Measurements from ENCODE around the gene PIM1.

Gene PIM1

DNA sequence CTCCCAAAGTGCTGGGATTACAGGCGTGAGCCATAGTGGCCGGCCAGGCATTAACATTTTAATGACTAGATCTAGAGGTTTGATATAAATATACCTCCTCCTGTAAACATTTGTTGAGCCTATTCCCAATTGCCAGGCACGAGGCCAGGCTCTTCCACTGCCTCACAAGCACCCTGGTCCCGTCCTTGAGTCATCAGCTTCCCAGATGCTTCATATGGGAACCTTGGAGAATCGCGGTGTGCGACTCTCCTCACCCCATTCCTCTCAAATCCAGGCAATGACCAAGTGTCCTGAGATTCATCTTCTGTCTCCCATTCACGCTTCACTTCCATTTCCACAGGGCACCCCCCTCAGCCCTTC is 35.9 kb upstream of the PIM1 start:
- Histone ChIP-seq H3K4me3 (replicated peaks; ENCODE audit: insufficient read depth, low read length) (no peak overlapping the region), H3K27ac (replicated peaks) (no peak overlapping the region), H3K27me3 (ENCODE audit: insufficient read depth, poor library complexity, severe bottlenecking) (no peaks in the 10 kb centered on the region)
- no peak for DNase-seq (ENCODE audit: low read depth in 1 of 2, low spot score in 1 of 2)
- TF ChIP-seq, protein P1, sequence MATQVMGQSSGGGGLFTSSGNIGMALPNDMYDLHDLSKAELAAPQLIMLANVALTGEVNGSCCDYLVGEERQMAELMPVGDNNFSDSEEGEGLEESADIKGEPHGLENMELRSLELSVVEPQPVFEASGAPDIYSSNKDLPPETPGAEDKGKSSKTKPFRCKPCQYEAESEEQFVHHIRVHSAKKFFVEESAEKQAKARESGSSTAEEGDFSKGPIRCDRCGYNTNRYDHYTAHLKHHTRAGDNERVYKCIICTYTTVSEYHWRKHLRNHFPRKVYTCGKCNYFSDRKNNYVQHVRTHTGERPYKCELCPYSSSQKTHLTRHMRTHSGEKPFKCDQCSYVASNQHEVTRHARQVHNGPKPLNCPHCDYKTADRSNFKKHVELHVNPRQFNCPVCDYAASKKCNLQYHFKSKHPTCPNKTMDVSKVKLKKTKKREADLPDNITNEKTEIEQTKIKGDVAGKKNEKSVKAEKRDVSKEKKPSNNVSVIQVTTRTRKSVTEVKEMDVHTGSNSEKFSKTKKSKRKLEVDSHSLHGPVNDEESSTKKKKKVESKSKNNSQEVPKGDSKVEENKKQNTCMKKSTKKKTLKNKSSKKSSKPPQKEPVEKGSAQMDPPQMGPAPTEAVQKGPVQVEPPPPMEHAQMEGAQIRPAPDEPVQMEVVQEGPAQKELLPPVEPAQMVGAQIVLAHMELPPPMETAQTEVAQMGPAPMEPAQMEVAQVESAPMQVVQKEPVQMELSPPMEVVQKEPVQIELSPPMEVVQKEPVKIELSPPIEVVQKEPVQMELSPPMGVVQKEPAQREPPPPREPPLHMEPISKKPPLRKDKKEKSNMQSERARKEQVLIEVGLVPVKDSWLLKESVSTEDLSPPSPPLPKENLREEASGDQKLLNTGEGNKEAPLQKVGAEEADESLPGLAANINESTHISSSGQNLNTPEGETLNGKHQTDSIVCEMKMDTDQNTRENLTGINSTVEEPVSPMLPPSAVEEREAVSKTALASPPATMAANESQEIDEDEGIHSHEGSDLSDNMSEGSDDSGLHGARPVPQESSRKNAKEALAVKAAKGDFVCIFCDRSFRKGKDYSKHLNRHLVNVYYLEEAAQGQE (IDR thresholded peaks at IDR 0.05; ENCODE audit: insufficient replicate concordance, low read depth) = no peak
- TF ChIP-seq GABPA (IDR thresholded peaks at IDR 0.05; ENCODE audit: low read depth) (no peak), POLR2AphosphoS5 (IDR thresholded peaks at IDR 0.05; ENCODE audit: low read depth) (no peak), CTCF (IDR thresholded peaks at IDR 0.05; ENCODE audit: insufficient read depth, low read length) (no peak), SPI1 (IDR thresholded peaks at IDR 0.05; ENCODE audit: borderline replicate concordance, low read depth) (no peak)

GRCh38 chr6:37134396-37135191 is 35.4 kb upstream of the PIM1 start:
- TF ChIP-seq POLR2AphosphoS5 (IDR thresholded peaks at IDR 0.05; ENCODE audit: low read depth) (no peak), CTCF (IDR thresholded peaks at IDR 0.05; ENCODE audit: insufficient read depth, low read length) (no peak), SPI1 (IDR thresholded peaks at IDR 0.05; ENCODE audit: borderline replicate concordance, low read depth) (no peak), GABPA (IDR thresholded peaks at IDR 0.05; ENCODE audit: low read depth) (no peak)
- TF ChIP-seq, protein P1 (IDR thresholded peaks at IDR 0.05; ENCODE audit: insufficient replicate concordance, low read depth) = no peak
- Histone ChIP-seq H3K27me3 (ENCODE audit: insufficient read depth, poor library complexity, severe bottlenecking) (no peaks in the 10 kb centered on the region), H3K27ac (replicated peaks) (no peak overlapping the region), H3K4me3 (replicated peaks; ENCODE audit: insufficient read depth, low read length) (no peak overlapping the region)
- DNase-seq (ENCODE audit: low read depth in 1 of 2, low spot score in 1 of 2) = no peak

DNA sequence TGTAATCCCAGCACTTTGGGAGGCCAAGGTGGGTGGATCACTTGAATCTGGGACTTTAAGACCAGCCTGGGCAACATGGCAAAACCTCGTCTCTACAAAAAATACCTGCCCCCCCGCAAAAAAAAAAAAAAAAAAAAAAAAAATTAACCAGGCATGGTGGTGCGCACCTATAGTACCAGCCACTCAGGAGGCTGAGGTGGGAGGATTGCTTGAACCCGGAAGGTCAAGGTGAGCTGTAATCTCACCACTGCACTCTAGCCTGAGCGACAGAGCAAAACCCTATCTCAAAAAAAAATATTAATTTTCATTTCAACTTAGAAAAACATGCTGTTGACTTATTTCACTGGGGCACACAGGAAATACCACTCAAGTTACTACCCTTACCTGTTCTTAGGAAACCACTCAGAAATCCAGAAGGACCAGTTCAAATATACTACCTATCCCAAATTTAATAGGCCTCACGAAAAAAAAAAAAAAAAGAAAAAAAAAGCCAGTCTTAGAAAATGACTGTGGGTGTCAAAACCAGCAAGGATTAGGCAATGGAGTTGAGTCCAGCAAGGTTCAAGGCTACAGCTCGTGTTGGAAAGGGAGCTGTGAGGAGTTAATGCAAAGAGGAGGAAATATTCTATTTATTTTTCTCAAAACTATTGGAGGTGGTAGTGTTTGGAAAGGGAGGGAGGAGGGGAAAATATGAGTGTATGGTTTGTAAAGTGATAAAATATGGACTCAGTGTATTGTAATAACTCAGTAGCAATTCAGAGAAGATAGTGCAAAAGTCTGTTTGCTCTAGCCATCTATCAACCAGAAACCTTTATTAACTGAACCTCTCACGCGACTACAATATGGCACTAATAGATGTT is 33.9 kb upstream of the PIM1 start:
- Histone ChIP-seq H3K4me3 (replicated peaks; ENCODE audit: insufficient read depth, low read length) (no peak overlapping the region), H3K27ac (replicated peaks) (no peak overlapping the region), H3K27me3 (ENCODE audit: insufficient read depth, poor library complexity, severe bottlenecking) (no peaks in the 10 kb centered on the region)
- DNase-seq (ENCODE audit: low read depth in 1 of 2, low spot score in 1 of 2) = no peak
- TF ChIP-seq POLR2AphosphoS5 (IDR thresholded peaks at IDR 0.05; ENCODE audit: low read depth) = no peak
- TF ChIP-seq CTCF (IDR thresholded peaks at IDR 0.05; ENCODE audit: insufficient read depth, low read length) = no peak
- TF ChIP-seq, protein P1 (IDR thresholded peaks at IDR 0.05; ENCODE audit: insufficient replicate concordance, low read depth) = no peak
- no peak for TF ChIP-seq SPI1 (IDR thresholded peaks at IDR 0.05; ENCODE audit: borderline replicate concordance, low read depth)
- no peak for TF ChIP-seq GABPA (IDR thresholded peaks at IDR 0.05; ENCODE audit: low read depth)

Measured in HL-60 (cell line).